HEK293 (cell line): Measurements from ENCODE around the gene ELMO1.

ENCODE experiments used
- ATF2 ChIP-seq: fragments of 450-650 bp; formaldehyde crosslinking; IDR thresholded peaks from 2 replicates; pipeline ENCODE4 v1.5.1; 2016; ENCODE audit warnings: missing biosample characterization, missing genetic modification characterization, low read depth
- CTCF ChIP-seq: fragments of 450-650 bp; formaldehyde crosslinking; IDR thresholded peaks from 2 replicates; pipeline ENCODE4 v1.5.1; 2016; ENCODE audit warnings: missing biosample characterization, missing genetic modification characterization
- GLIS2 ChIP-seq: fragments of 450-650 bp; formaldehyde crosslinking; IDR thresholded peaks from 2 replicates; pipeline ENCODE4 v1.5.1; 2016; ENCODE audit warnings: missing biosample characterization, missing genetic modification characterization
- YY1 ChIP-seq: fragments of 450-650 bp; formaldehyde crosslinking; IDR thresholded peaks from 2 replicates; pipeline ENCODE4 v1.5.1; 2018; ENCODE audit warnings: missing biosample characterization, missing genetic modification characterization
- ZNF202 ChIP-seq: fragments of 450-650 bp; formaldehyde crosslinking; IDR thresholded peaks from 2 replicates; pipeline ENCODE4 v1.5.1; 2016; ENCODE audit warnings: missing biosample characterization, missing genetic modification characterization, borderline replicate concordance
- ZNF37A ChIP-seq: fragments of 450-650 bp; IDR thresholded peaks from 2 replicates; pipeline ENCODE4 v1.5.1; 2018; ENCODE audit warnings: missing biosample characterization, missing genetic modification characterization

GRCh38 chr7:37497576-37497975 is 48.9 kb upstream of the ELMO1 start:
- no peak for TF ChIP-seq ZNF37A
- TF ChIP-seq YY1 (tag by site-specific recombination) = no peak
- no peak for TF ChIP-seq CTCF
- no peak for TF ChIP-seq ZNF202 (tag by site-specific recombination)
- no peak for TF ChIP-seq GLIS2 (tag by site-specific recombination)
- TF ChIP-seq ATF2 (tag by site-specific recombination) = no peak
